NB4 (cell line): ENCODE measurements around the gene NTSR1.

Experiments
- DNase-seq: peaks from one replicate; pipeline ENCODE4 v3.0.0; 2010; ENCODE audit warnings: low read depth
- H3K4me3 ChIP-seq: one replicate; pipeline ENCODE4 v1.5.1; 2011; ENCODE audit warnings: mild to moderate bottlenecking, low read depth, low read length, moderate library complexity
- CTCF ChIP-seq: IDR thresholded peaks from one replicate; pipeline ENCODE4 v1.5.1; 2012; ENCODE audit warnings: low read depth, low read length
- MAX ChIP-seq: IDR thresholded peaks from 2 replicates; pipeline ENCODE4 v1.6.1; 2011; ENCODE audit warnings: low read depth, low read length
- MYC ChIP-seq: IDR thresholded peaks from 2 replicates; pipeline ENCODE4 v1.6.1; 2011; ENCODE audit warnings: low read depth, low read length
- POLR2A ChIP-seq: IDR thresholded peaks from 2 replicates; pipeline ENCODE4 v1.6.1; 2011; ENCODE audit warnings: mild to moderate bottlenecking; ENCODE audit not compliant: insufficient read length; ENCODE audit errors: extremely low read depth

The NTSR1 gene

GRCh38 chr20:62666736-62667529 lies 41.7 kb upstream of the NTSR1 start:
- no peak for TF ChIP-seq POLR2A
- TF ChIP-seq MAX, result no peak
- no peak for TF ChIP-seq CTCF
- TF ChIP-seq MYC, result no peak
- no peak for DNase-seq
- H3K4me3 ChIP-seq, result no peak overlapping the region

GRCh38 chr20:62667530-62668440 lies 40.9 kb upstream of the NTSR1 start:
- no peak for DNase-seq
- H3K4me3 ChIP-seq, result no peak overlapping the region
- TF ChIP-seq POLR2A, result no peak
- TF ChIP-seq MYC, result no peak
- TF ChIP-seq MAX, result no peak
- no peak for TF ChIP-seq CTCF

GRCh38 chr20:62668441-62669027 lies 40.1 kb upstream of the NTSR1 start:
- peak; percentile 75 for DNase-seq
- H3K4me3 ChIP-seq, result no peak overlapping the region
- TF ChIP-seq CTCF (peak; percentile 76), POLR2A (no peak)

GRCh38 chr20:62669249-62669648 lies 39.4 kb upstream of the NTSR1 start:
- no peak for DNase-seq
- no peak for TF ChIP-seq CTCF
- TF ChIP-seq POLR2A, result no peak
- no peak for TF ChIP-seq MYC
- no peak for TF ChIP-seq MAX
- H3K4me3 ChIP-seq, result no peak overlapping the region

GRCh38 chr20:62670156-62670555 lies 38.5 kb upstream of the NTSR1 start:
- TF ChIP-seq POLR2A (no peak), MYC (no peak), MAX (no peak), CTCF (no peak)
- no peak for DNase-seq
- H3K4me3 ChIP-seq, result no peak overlapping the region
